CD8-positive, alpha-beta memory T cell (primary cell): ENCODE data around the gene THEM5. TPM values are rescaled to one million over a fixed set of nuclear protein-coding genes. Genes with fewer than 3 reads are reported as not detected.

Experiments
- CTCF ChIA-PET: fragments of 350-600 bp; sonication (Branson Sonifier 250); formaldehyde crosslinking; loops from one replicate; lab custom pipeline; 2021; ENCODE audit warnings: antibody characterized with exemption; lab: Charles Lee
- POLR2A ChIA-PET: fragments of 350-600 bp; sonication (Branson Sonifier 250); formaldehyde crosslinking; loops from one replicate; lab custom pipeline; 2021; ENCODE audit warnings: antibody characterized with exemption; lab: Charles Lee
- DNase-seq, 5 donors: peaks; one replicate each; pipeline versions ENCODE4 v3.0.0 to v3.0.0-alpha.2; 2020 to 2022; ENCODE audit warnings: mixed read lengths in 1 of 5
- H3K27ac ChIP-seq: one replicate; pipeline ENCODE4 v1.7.0; 2013; ENCODE audit warnings: low read depth, mild to moderate bottlenecking, low read length, moderate library complexity
- H3K27me3 ChIP-seq: 2 replicates; pipeline ENCODE4 v1.7.0; 2013; ENCODE audit warnings: low read length, mild to moderate bottlenecking; ENCODE audit not compliant: insufficient read depth, poor library complexity, severe bottlenecking
- H3K36me3 ChIP-seq: 2 replicates; pipeline ENCODE4 v1.7.0; 2013; ENCODE audit warnings: mild to moderate bottlenecking, low read length, moderate library complexity; ENCODE audit not compliant: insufficient read depth
- H3K4me1 ChIP-seq: 2 replicates; pipeline ENCODE4 v1.7.0; 2013; ENCODE audit warnings: mild to moderate bottlenecking, low read length, moderate library complexity; ENCODE audit not compliant: insufficient read depth
- H3K4me3 ChIP-seq: 2 replicates; pipeline ENCODE4 v1.7.0; 2013; ENCODE audit warnings: mild to moderate bottlenecking, low read length
- H3K9me3 ChIP-seq: 2 replicates; pipeline ENCODE4 v1.7.0; 2013; ENCODE audit warnings: mild to moderate bottlenecking, low read length
- H3K27ac Mint-ChIP-seq, 8 donors: one replicate each; pipeline ENCODE4 v1.8.0; 2020 to 2021; ENCODE audit warnings: mixed read lengths in 8 of 8, mild to moderate bottlenecking in 6 of 8, inconsistent platforms in 3 of 8, moderate library complexity in 3 of 8
- H3K27me3 Mint-ChIP-seq, 2 donors: one replicate each; pipeline ENCODE4 v1.8.0; 2020 to 2021; ENCODE audit warnings: mixed read lengths in 2 of 2, mild to moderate bottlenecking in 1 of 2, moderate library complexity in 1 of 2
- H3K36me3 Mint-ChIP-seq, 3 donors: one replicate each; pipeline ENCODE4 v1.8.0; 2020 to 2021; ENCODE audit warnings: mixed read lengths in 3 of 3, inconsistent platforms in 1 of 3, mild to moderate bottlenecking in 1 of 3
- H3K4me1 Mint-ChIP-seq, 3 donors: one replicate each; pipeline ENCODE4 v1.8.0; 2020 to 2021; ENCODE audit warnings: mixed read lengths in 3 of 3, inconsistent platforms in 1 of 3, mild to moderate bottlenecking in 1 of 3
- H3K4me3 Mint-ChIP-seq, 7 donors: one replicate each; pipeline ENCODE4 v1.8.0; 2020 to 2021; ENCODE audit warnings: mixed read lengths in 7 of 7, mild to moderate bottlenecking in 6 of 7, moderate library complexity in 4 of 7, inconsistent platforms in 2 of 7
- H3K9me3 Mint-ChIP-seq, 5 donors: one replicate each; pipeline ENCODE4 v1.8.0; 2020 to 2022; ENCODE audit warnings: mixed read lengths in 5 of 5, mild to moderate bottlenecking in 3 of 5, moderate library complexity in 2 of 5, inconsistent platforms in 1 of 5
- polyA plus RNA-seq: library from polyadenylated mRNA; unstranded; fragments of 300-500 nt; fragmentation: Illumina TruSeq; gene quantifications from one replicate; pipeline ENCODE4 v1.2.3, GENCODE V29; 2021
- total RNA-seq, 2 experiments: library from RNA; stranded (reverse); gene quantifications; one replicate each; pipeline ENCODE4 v1.2.3, GENCODE V29; 2021

THEM5 gene
- total and polyA plus RNA-seq, 3 experiments from 2014 or later, result 0.38 TPM; not detected in 2

DNA sequence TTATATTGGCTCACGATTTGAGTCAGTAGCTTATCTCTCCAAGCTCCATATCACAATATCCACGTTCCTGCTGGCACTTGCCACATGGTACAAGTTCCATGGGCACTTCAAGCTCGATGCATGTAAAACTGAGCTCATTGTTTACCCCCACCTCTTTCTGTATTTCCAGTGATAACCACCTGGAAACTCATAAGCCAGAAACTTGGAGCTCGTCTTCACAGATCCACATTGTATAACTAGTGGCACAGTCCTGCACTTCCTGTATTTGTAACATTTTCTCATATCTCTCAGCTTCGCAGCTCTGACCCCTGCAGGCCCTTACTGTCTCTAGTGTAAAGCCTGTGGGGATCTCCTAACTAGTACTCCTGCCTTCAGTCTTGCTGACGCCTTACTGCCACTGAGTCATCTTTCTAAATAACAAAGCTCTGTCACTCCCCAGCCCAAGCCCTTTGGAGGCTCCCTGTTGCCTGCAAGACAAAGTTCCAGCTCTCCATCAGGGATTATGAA, 7.4 kb downstream of the THEM5 start:
- Histone ChIP-seq H3K9me3 (no peaks in the 10 kb centered on the region), H3K4me1 (no peaks in the 10 kb centered on the region), H3K4me3 (no peak overlapping the region), H3K36me3 (no peaks in the 10 kb centered on the region), H3K27me3 (no peaks in the 10 kb centered on the region), H3K27ac (no peak overlapping the region)
- H3K4me3 Mint-ChIP-seq, result no peak overlapping the region
- peak overlapping the region; percentile 8 to 96 (median 74) for H3K27ac Mint-ChIP-seq
- peaks cover 0 to 3% of the 10 kb centered on the region in 2 donors for H3K27me3 Mint-ChIP-seq
- DNase-seq, result no peak
- POLR2A ChIA-PET, result no interaction called here
- H3K4me1 Mint-ChIP-seq, result peaks cover 26 to 47% (median 26%) of the 10 kb centered on the region in 3 donors
- H3K9me3 Mint-ChIP-seq, result no peaks in the 10 kb centered on the region
- peaks cover 0 to 6% (median 0%) of the 10 kb centered on the region in 3 donors for H3K36me3 Mint-ChIP-seq
- CTCF ChIA-PET, result interaction anchor here (2.2 kb wide), 1 partner anchor 10 kb away, joined by 12 read pairs; no protein-coding TSS in a partner anchor

GRCh38 chr1:151843398-151843797, 10.1 kb downstream of the THEM5 start:
- ChIA-PET CTCF (no interaction called here), POLR2A (no interaction called here)
- Histone ChIP-seq H3K27me3 (no peaks in the 10 kb centered on the region), H3K27ac (no peak overlapping the region), H3K4me1 (peaks cover 20% of the 10 kb centered on the region), H3K36me3 (no peaks in the 10 kb centered on the region), H3K9me3 (no peaks in the 10 kb centered on the region), H3K4me3 (no peak overlapping the region)
- DNase-seq, result no peak
- H3K4me3 Mint-ChIP-seq, result no peak overlapping the region
- no peaks in the 10 kb centered on the region for H3K9me3 Mint-ChIP-seq
- peaks cover 33 to 59% (median 38%) of the 10 kb centered on the region in 3 donors for H3K4me1 Mint-ChIP-seq
- H3K36me3 Mint-ChIP-seq, result peaks cover 0 to 9% (median 0%) of the 10 kb centered on the region in 3 donors
- H3K27me3 Mint-ChIP-seq, result peaks cover 0 to 3% of the 10 kb centered on the region in 2 donors
- H3K27ac Mint-ChIP-seq, result peak overlapping the region in 3 of 8 donors; percentile 11 to 64 (median 42)

DNA sequence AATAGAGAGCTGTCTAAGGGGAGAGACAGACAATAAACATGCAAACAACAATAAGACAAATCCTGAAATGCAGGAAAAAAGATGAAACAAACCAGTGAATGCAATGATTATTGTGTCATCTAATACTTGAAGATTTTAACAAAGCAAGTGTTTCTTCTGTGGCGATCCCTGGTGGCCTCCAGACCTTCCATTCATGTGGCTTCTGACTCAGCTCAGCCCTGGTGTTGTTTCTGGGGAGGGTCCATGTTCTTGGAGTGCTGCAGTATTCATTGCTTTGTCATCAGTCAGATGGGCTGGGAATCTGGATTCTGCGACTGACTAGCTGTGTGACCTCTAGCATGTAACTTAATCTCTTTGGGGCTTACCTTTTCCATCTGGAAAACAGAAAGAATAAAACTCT, 12.4 kb downstream of the THEM5 start:
- DNase-seq, result no peak
- ChIA-PET CTCF (interaction anchor here (2.5 kb wide), 1 partner anchor 160 kb away, joined by 12 read pairs; no protein-coding TSS in a partner anchor), POLR2A (interaction anchor here (0.6 kb wide), 1 partner anchor 1902 kb away, joined by 4 read pairs; no protein-coding TSS in a partner anchor)
- peak overlapping the region in 2 of 7 donors; percentile 42 to 82 for H3K4me3 Mint-ChIP-seq
- Histone ChIP-seq H3K36me3 (no peaks in the 10 kb centered on the region), H3K27ac (no peak overlapping the region), H3K4me1 (peaks cover 36% of the 10 kb centered on the region), H3K9me3 (no peaks in the 10 kb centered on the region), H3K27me3 (no peaks in the 10 kb centered on the region), H3K4me3 (no peak overlapping the region)
- H3K27me3 Mint-ChIP-seq, result no peaks in the 10 kb centered on the region
- no peaks in the 10 kb centered on the region for H3K9me3 Mint-ChIP-seq
- peak overlapping the region in 7 of 8 donors; percentile 67 to 94 (median 91) for H3K27ac Mint-ChIP-seq
- peaks cover 39 to 66% (median 44%) of the 10 kb centered on the region in 3 donors for H3K4me1 Mint-ChIP-seq
- peaks cover 0 to 8% (median 0%) of the 10 kb centered on the region in 3 donors for H3K36me3 Mint-ChIP-seq

DNA sequence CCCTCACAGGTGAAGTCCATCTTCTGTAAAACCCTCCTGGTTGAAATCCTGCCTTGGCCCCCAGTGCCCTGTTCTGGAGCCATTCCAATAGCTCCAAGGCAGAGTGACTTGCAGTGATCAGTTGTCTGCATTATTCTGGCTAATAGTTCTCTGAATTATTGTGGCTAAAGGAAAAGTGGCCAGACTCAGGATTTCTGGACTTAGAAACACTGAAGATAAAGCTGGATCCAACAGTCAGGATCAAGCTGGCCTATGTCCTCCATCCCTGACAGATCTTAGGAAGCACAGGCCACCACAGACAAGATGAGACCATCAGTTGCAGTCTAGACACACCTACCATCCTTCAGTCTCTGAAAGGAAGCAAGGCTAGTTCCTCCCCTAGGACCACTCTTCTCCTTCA, 13.1 kb downstream of the THEM5 start:
- Mint-ChIP-seq H3K4me3 (peak overlapping the region; percentile 81 to 96 (median 87)), H3K27me3 (peaks cover 0 to 1% of the 10 kb centered on the region in 2 donors), H3K36me3 (peaks cover 0 to 6% (median 0%) of the 10 kb centered on the region in 3 donors), H3K9me3 (no peaks in the 10 kb centered on the region), H3K4me1 (peaks cover 42 to 65% (median 44%) of the 10 kb centered on the region in 3 donors), H3K27ac (peak overlapping the region; percentile 67 to 94 (median 91))
- Histone ChIP-seq H3K9me3 (no peaks in the 10 kb centered on the region), H3K27me3 (no peaks in the 10 kb centered on the region), H3K36me3 (no peaks in the 10 kb centered on the region), H3K4me1 (peaks cover 36% of the 10 kb centered on the region), H3K27ac (peak overlapping the region; percentile 67), H3K4me3 (peak overlapping the region; percentile 74)
- CTCF ChIA-PET, result interaction anchor here (1.0 to 2.5 kb wide), 3 partner anchors 51 to 161 kb away, joined by 3 to 12 read pairs (median 4); no protein-coding TSS in a partner anchor
- POLR2A ChIA-PET, result interaction anchor here (0.6 to 1.4 kb wide), 3 partner anchors 208 to 441 kb away, joined by 4 read pairs; partner anchors contain the start of gene PSMB4
- DNase-seq, result no peak

GRCh38 chr1:151839457-151840403, 13.8 kb downstream of the THEM5 start, which contains the start of gene C2CD4D:
C2CD4D (minus strand) TSS chr1:151839820; CDS start chr1:151838989, 831 bp downstream.
- Mint-ChIP-seq H3K27ac (peak within 1 kb of the TSS; percentile 67 to 94 (median 91)), H3K4me1 (peaks cover 45 to 60% (median 47%) of the 10 kb centered on the region in 3 donors), H3K4me3 (peak within 1 kb of the TSS; percentile 81 to 96 (median 87)), H3K27me3 (peaks cover 0 to 1% of the 10 kb centered on the region in 2 donors), H3K36me3 (peaks cover 0 to 3% (median 0%) of the 10 kb centered on the region in 3 donors), H3K9me3 (no peaks in the 10 kb centered on the region)
- CTCF ChIA-PET, result interaction anchor here (1.0 to 2.5 kb wide), 4 partner anchors 50 to 246 kb away, joined by 3 to 12 read pairs (median 4); no protein-coding TSS in a partner anchor
- Histone ChIP-seq H3K36me3 (no peaks in the 10 kb centered on the region), H3K4me1 (peaks cover 36% of the 10 kb centered on the region), H3K27ac (peak within 1 kb of the TSS; percentile 67), H3K4me3 (peak within 1 kb of the TSS; percentile 74), H3K9me3 (no peaks in the 10 kb centered on the region), H3K27me3 (no peaks in the 10 kb centered on the region)
- DNase-seq, result peak; percentile 59 to 77 (median 69)
- POLR2A ChIA-PET, result interaction anchor here (0.6 to 1.4 kb wide), 4 partner anchors 80 to 1943 kb away, joined by 3 to 5 read pairs (median 4); partner anchors contain the start of gene PSMB4

DNA sequence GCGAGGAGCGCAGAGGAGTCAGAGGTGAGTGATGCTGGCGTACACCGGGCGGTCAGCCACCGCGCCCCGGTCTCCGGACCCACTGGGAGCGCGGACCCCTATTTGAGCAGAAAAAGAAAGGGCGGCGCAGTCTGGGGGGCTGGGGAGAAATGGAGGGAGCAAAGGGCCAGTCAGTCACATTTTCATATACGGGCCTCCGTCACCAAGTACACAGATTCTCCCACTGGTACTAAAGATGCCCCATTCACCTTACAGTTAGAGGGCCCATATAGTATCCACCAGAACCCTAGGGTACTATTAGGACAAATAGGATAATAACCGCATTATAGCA, 14.5 kb downstream of the THEM5 start:
- no peaks in the 10 kb centered on the region for H3K36me3 ChIP-seq
- no peaks in the 10 kb centered on the region for H3K27me3 ChIP-seq
- H3K4me3 ChIP-seq, result peak overlapping the region; percentile 74
- peaks cover 42% of the 10 kb centered on the region for H3K4me1 ChIP-seq
- Mint-ChIP-seq H3K9me3 (no peaks in the 10 kb centered on the region), H3K4me1 (peaks cover 45 to 60% (median 54%) of the 10 kb centered on the region in 3 donors), H3K4me3 (peak overlapping the region; percentile 81 to 96 (median 87)), H3K27ac (peak overlapping the region; percentile 67 to 94 (median 91)), H3K36me3 (peaks cover 0 to 3% (median 0%) of the 10 kb centered on the region in 3 donors), H3K27me3 (peaks cover 0 to 1% of the 10 kb centered on the region in 2 donors)
- no peaks in the 10 kb centered on the region for H3K9me3 ChIP-seq
- CTCF ChIA-PET, result interaction anchor here (1.0 kb wide), 1 partner anchor 245 kb away, joined by 4 read pairs; no protein-coding TSS in a partner anchor
- POLR2A ChIA-PET, result interaction anchor here (0.6 to 1.4 kb wide), 3 partner anchors 79 to 1944 kb away, joined by 3 to 5 read pairs (median 4); no protein-coding TSS in a partner anchor
- no peak for DNase-seq
- H3K27ac ChIP-seq, result peak overlapping the region; percentile 67
